ENCODE data around the gene NBPF3. TPM values are rescaled to one million over a fixed set of nuclear protein-coding genes. Genes with fewer than 3 reads are reported as not detected.
A peak's percentile ranks its signal among the peaks of the same experiment; 100 is the strongest.
"Not testable (repeated sequence)": the region's sequence is repeated elsewhere in the genome, so short reads cannot be mapped to it uniquely, and the experiment has no call there.

NBPF3 gene
- total RNA-seq, 3 donors from 2014 or later (not counting 1 experiment from before 2014, with no cell fraction given), result 10.4 to 22.6 (median 13.1) TPM

DNA sequence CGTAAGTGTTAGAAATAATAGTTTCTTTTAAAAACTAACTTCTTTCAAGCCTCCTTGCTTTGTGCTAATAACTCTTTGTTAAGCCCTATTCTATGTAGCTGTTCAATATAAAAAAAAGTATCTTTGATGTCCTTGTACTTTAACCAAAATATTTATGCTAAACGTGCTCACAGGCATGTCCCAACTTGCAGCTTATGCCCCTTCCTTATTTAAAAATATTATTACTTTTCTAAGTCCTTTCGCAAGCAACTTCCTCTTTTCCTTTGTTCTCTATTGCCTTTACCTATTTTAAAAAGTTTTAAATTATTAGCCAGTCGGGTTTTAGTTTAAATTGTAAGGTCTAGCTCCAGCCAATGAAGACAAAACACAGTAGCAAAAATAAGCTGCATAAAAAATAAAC, 43.4 kb upstream of the NBPF3 start:
- Mint-ChIP-seq H3K36me3 (no peaks in the 10 kb centered on the region), H3K27ac (no peak overlapping the region), H3K4me1 (peaks cover 0 to 12% of the 10 kb centered on the region in 2 donors), H3K27me3 (ENCODE audit: low read depth in 2 of 2) (peaks cover 8 to 34% of the 10 kb centered on the region in 2 donors), H3K9me3 (no peaks in the 10 kb centered on the region), H3K4me3 (no peak overlapping the region)
- ATAC-seq (no peak), DNase-seq (no peak)
- intact Hi-C loops (cut with micrococcal nuclease), result no loop called here
- TF ChIP-seq, protein P1, sequence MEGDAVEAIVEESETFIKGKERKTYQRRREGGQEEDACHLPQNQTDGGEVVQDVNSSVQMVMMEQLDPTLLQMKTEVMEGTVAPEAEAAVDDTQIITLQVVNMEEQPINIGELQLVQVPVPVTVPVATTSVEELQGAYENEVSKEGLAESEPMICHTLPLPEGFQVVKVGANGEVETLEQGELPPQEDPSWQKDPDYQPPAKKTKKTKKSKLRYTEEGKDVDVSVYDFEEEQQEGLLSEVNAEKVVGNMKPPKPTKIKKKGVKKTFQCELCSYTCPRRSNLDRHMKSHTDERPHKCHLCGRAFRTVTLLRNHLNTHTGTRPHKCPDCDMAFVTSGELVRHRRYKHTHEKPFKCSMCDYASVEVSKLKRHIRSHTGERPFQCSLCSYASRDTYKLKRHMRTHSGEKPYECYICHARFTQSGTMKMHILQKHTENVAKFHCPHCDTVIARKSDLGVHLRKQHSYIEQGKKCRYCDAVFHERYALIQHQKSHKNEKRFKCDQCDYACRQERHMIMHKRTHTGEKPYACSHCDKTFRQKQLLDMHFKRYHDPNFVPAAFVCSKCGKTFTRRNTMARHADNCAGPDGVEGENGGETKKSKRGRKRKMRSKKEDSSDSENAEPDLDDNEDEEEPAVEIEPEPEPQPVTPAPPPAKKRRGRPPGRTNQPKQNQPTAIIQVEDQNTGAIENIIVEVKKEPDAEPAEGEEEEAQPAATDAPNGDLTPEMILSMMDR (IDR thresholded peaks at IDR 0.05), result no peak
- no peaks in the 10 kb centered on the region for H3K9me3 ChIP-seq (ENCODE audit: control insufficient read depth, insufficient read depth, low read length)
- H3K36me3 ChIP-seq (ENCODE audit: control insufficient read depth, insufficient read depth, low read length), result no peaks in the 10 kb centered on the region
- no peak overlapping the region for H3K4me3 ChIP-seq (ENCODE audit: low read length)
- peaks cover 7% of the 10 kb centered on the region for H3K4me1 ChIP-seq (ENCODE audit: control insufficient read depth, insufficient read depth, low read length)
- no peaks in the 10 kb centered on the region for H3K27me3 ChIP-seq (ENCODE audit: control insufficient read depth, insufficient read depth, low read length)
- no peak overlapping the region for H3K27ac ChIP-seq (ENCODE audit: low read length)
- 0% methylated on average over 1 of the region's 4 CpGs for WGBS (ENCODE audit: insufficient coverage)

DNA sequence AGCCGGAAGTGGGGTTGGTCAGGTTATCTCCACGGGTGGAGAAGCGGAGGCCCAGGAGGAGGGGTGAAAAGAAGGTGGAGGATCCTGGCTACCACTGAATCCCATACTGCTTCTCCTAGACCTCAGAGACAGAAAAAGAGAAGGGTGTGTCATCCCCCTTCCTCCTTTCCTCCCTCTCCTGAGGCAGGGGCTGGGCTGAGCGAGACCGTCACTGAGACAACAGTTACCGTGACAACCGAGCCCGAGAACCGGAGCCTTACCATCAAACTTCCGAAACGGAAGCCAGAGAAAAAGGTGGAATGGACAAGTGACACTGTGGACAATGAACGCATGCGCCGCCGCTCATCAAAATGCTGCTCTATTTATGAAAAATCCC, 42.1 kb upstream of the NBPF3 start:
- Histone ChIP-seq H3K27me3 (ENCODE audit: control insufficient read depth, insufficient read depth, low read length) (no peaks in the 10 kb centered on the region), H3K27ac (ENCODE audit: low read length) (no peak overlapping the region), H3K4me3 (ENCODE audit: low read length) (peak overlapping the region; percentile 21), H3K4me1 (ENCODE audit: control insufficient read depth, insufficient read depth, low read length) (peaks cover 7% of the 10 kb centered on the region), H3K36me3 (ENCODE audit: control insufficient read depth, insufficient read depth, low read length) (no peaks in the 10 kb centered on the region), H3K9me3 (ENCODE audit: control insufficient read depth, insufficient read depth, low read length) (no peaks in the 10 kb centered on the region)
- intact Hi-C loops (cut with micrococcal nuclease), result no loop called here
- Mint-ChIP-seq H3K4me1 (peaks cover 0 to 12% of the 10 kb centered on the region in 2 donors), H3K27me3 (ENCODE audit: low read depth in 2 of 2) (peaks cover 7 to 29% of the 10 kb centered on the region in 2 donors), H3K27ac (peak overlapping the region; percentile 31 to 69), H3K9me3 (no peaks in the 10 kb centered on the region), H3K36me3 (no peaks in the 10 kb centered on the region), H3K4me3 (peak overlapping the region; percentile 83)
- DNase-seq, result peak in 1 of 2 donors; percentile 42
- TF ChIP-seq, protein P1 (IDR thresholded peaks at IDR 0.05), result no peak
- ATAC-seq, result peak in 1 of 3 donors; percentile 50
- 38% methylated on average over 14 of the region's 15 CpGs for WGBS (ENCODE audit: insufficient coverage)

DNA sequence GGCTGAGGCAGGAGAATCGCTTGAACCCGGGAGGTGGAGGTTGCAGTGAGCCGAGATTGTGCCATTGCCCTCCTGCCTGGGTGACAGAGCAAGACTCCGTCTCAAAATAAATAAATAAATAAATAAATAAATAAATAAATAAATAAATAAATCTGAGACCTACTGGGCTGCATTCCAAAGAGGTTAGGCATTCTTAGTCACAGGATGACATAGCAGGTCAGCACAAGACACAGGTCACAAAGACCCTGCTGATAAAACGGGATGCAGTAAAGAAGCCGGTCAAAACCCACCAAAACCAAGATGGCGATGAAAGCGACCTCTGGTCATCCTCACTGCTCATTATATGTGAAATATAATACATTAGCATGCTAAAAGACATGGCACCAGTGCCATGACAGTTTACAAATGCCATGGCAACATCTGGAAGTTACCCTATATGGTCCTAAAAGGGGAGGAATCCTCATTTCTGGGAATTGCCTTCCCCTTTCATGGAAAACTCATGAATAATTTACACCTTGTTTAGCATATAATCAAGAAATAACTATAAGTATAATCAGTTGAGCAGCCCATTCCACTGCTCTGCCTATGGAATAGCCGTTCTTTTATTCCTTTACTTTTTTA, 38.1 kb upstream of the NBPF3 start:
- H3K9me3 Mint-ChIP-seq; H3K9me3 ChIP-seq (ENCODE audit: control insufficient read depth, insufficient read depth, low read length); DNase-seq; H3K36me3 Mint-ChIP-seq; H3K36me3 ChIP-seq (ENCODE audit: control insufficient read depth, insufficient read depth, low read length); ATAC-seq; H3K27ac ChIP-seq (ENCODE audit: low read length); H3K4me3 ChIP-seq (ENCODE audit: low read length); H3K4me1 ChIP-seq (ENCODE audit: control insufficient read depth, insufficient read depth, low read length); intact Hi-C loops (cut with micrococcal nuclease); H3K27ac Mint-ChIP-seq; H3K4me3 Mint-ChIP-seq; H3K27me3 ChIP-seq (ENCODE audit: control insufficient read depth, insufficient read depth, low read length): not testable (repeated sequence)
- WGBS (ENCODE audit: insufficient coverage), result 96% methylated on average over 3 of the region's 9 CpGs
- Mint-ChIP-seq H3K27me3 (ENCODE audit: low read depth in 2 of 2) (peaks cover 7 to 30% of the 10 kb centered on the region in 2 donors), H3K4me1 (peaks cover 0 to 17% of the 10 kb centered on the region in 2 donors)

GRCh38 chr1:21406659-21407058, 33.3 kb upstream of the NBPF3 start:
- TF ChIP-seq, protein P1 (IDR thresholded peaks at IDR 0.05), result no peak
- Histone ChIP-seq H3K9me3 (ENCODE audit: control insufficient read depth, insufficient read depth, low read length) (no peaks in the 10 kb centered on the region), H3K36me3 (ENCODE audit: control insufficient read depth, insufficient read depth, low read length) (no peaks in the 10 kb centered on the region), H3K4me1 (ENCODE audit: control insufficient read depth, insufficient read depth, low read length) (no peaks in the 10 kb centered on the region), H3K4me3 (ENCODE audit: low read length) (no peak overlapping the region), H3K27me3 (ENCODE audit: control insufficient read depth, insufficient read depth, low read length) (no peaks in the 10 kb centered on the region), H3K27ac (ENCODE audit: low read length) (no peak overlapping the region)
- Mint-ChIP-seq H3K9me3 (no peaks in the 10 kb centered on the region), H3K4me1 (peaks cover 0 to 5% of the 10 kb centered on the region in 2 donors), H3K36me3 (no peaks in the 10 kb centered on the region), H3K4me3 (no peak overlapping the region), H3K27ac (no peak overlapping the region), H3K27me3 (ENCODE audit: low read depth in 2 of 2) (peaks cover 10 to 27% of the 10 kb centered on the region in 2 donors)
- WGBS (ENCODE audit: insufficient coverage), result no CpG with 5 or more reads among the region's 2 CpGs
- ATAC-seq (peak in 1 of 3 donors; percentile 32), DNase-seq (no peak)
- intact Hi-C loops (cut with micrococcal nuclease), result no loop called here

GRCh38 chr1:21409897-21410296, 30.0 kb upstream of the NBPF3 start:
- H3K27ac Mint-ChIP-seq; H3K4me1 ChIP-seq (ENCODE audit: control insufficient read depth, insufficient read depth, low read length); H3K9me3 Mint-ChIP-seq; DNase-seq; H3K27me3 ChIP-seq (ENCODE audit: control insufficient read depth, insufficient read depth, low read length); H3K4me3 Mint-ChIP-seq; H3K36me3 Mint-ChIP-seq; H3K4me3 ChIP-seq (ENCODE audit: low read length); intact Hi-C loops (cut with micrococcal nuclease); H3K27ac ChIP-seq (ENCODE audit: low read length); H3K4me1 Mint-ChIP-seq; ATAC-seq; H3K9me3 ChIP-seq (ENCODE audit: control insufficient read depth, insufficient read depth, low read length); H3K36me3 ChIP-seq (ENCODE audit: control insufficient read depth, insufficient read depth, low read length): not testable (repeated sequence)
- peaks cover 7 to 26% of the 10 kb centered on the region in 2 donors for H3K27me3 Mint-ChIP-seq (ENCODE audit: low read depth in 2 of 2)
- WGBS (ENCODE audit: insufficient coverage), result 86% methylated on average over 2 of the region's 3 CpGs

Measured in natural killer cell (primary cell).